AG04450 (cell line): ENCODE data around the gene C1orf159. TPM values are rescaled to one million over a fixed set of nuclear protein-coding genes. Genes with fewer than 3 reads are reported as not detected.

Experiments
- CTCF ChIA-PET: fragments of 300-600, 350-600 bp; formaldehyde crosslinking; extraction: SDS; loops from one replicate; lab custom pipeline; 2022; ENCODE audit warnings: antibody characterized with exemption, inconsistent platforms; lab: Charles Lee
- POLR2A ChIA-PET: fragments of 350-600 bp; formaldehyde crosslinking; extraction: SDS; loops from one replicate; lab custom pipeline; 2021; ENCODE audit warnings: antibody characterized with exemption, inconsistent platforms; lab: Yijun Ruan, JAX
- DNase-seq: peaks from one replicate; pipeline ENCODE4 v3.0.0-alpha.2; 2011; ENCODE audit warnings: low read depth, low spot score
- H3K27ac ChIP-seq: one replicate; pipeline ENCODE4 v1.5.1; 2012; ENCODE audit warnings: low read depth, low read length, control low read depth
- H3K27me3 ChIP-seq: one replicate; pipeline ENCODE4 v1.6.0; 2012; ENCODE audit warnings: low read length; ENCODE audit not compliant: control insufficient read depth, insufficient read depth
- H3K4me3 ChIP-seq: 2 replicates; pipeline ENCODE4 v1.5.1; 2011; ENCODE audit warnings: mild to moderate bottlenecking, low read depth, low read length, control low read depth
- H3K9me3 ChIP-seq: 2 replicates; pipeline ENCODE4 v1.5.1; 2012; ENCODE audit warnings: low read length; ENCODE audit not compliant: control insufficient read depth, insufficient read depth
- CTCF ChIP-seq: IDR thresholded peaks from 2 replicates; pipeline ENCODE4 v1.5.1; 2011; ENCODE audit warnings: low read depth, low read length, control low read depth, inconsistent platforms
- polyA plus RNA-seq: library from polyadenylated mRNA; depleted of rRNA; stranded (reverse); fragments of >200 nt; gene quantifications from 2 replicates; pipeline ENCODE4 v1.2.3, GENCODE V29; 2011

C1orf159 gene
- polyA plus RNA-seq, 1 experiment, result 2.3 TPM

- Histone ChIP-seq H3K9me3 (peaks cover 3% of the 10 kb centered on the region; the same call in 1 of the 2 replicates), H3K27ac (no peak overlapping the region), H3K4me3 (no peak overlapping the region), H3K27me3 (no peaks in the 10 kb centered on the region)
- no peak for TF ChIP-seq CTCF
- CTCF ChIA-PET, result interaction anchor here (1.1 kb wide), 1 partner anchor 17 kb away, joined by 3 read pairs; no protein-coding TSS in a partner anchor
- no peak for DNase-seq
- POLR2A ChIA-PET, result no interaction called here
These were observed 74.0 kb downstream of the C1orf159 start for GRCh38 chr1:1041873-1042272.

DNA sequence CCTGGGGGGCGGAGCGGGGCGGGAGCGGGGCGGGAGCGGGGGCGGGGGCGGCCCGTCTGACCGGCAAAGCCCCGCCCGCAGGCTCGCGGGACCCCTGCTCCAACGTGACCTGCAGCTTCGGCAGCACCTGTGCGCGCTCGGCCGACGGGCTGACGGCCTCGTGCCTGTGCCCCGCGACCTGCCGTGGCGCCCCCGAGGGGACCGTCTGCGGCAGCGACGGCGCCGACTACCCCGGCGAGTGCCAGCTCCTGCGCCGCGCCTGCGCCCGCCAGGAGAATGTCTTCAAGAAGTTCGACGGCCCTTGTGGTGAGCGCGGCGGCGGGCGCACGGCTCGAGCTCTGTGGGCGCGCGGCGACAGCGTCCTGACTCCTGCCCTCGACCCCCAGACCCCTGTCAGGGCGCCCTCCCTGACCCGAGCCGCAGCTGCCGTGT, 74.8 kb downstream of the C1orf159 start:
- H3K9me3 ChIP-seq, result peaks cover 3% of the 10 kb centered on the region; the same call in 1 of the 2 replicates
- POLR2A ChIA-PET, result interaction anchor here (0.7 to 1.6 kb wide), 3 partner anchors 10 to 22 kb away, joined by 3 to 4 read pairs (median 3); no protein-coding TSS in a partner anchor
- no peak for TF ChIP-seq CTCF
- H3K27me3 ChIP-seq, result no peaks in the 10 kb centered on the region
- DNase-seq, result no peak
- H3K4me3 ChIP-seq, result no peak overlapping the region
- CTCF ChIA-PET, result interaction anchor here (1.1 kb wide), 1 partner anchor 18 kb away, joined by 3 read pairs; no protein-coding TSS in a partner anchor
- H3K27ac ChIP-seq, result no peak overlapping the region

GRCh38 chr1:1040004-1040991, 75.6 kb downstream of the C1orf159 start:
- ChIA-PET POLR2A (interaction anchor here (0.6 to 1.6 kb wide), 4 partner anchors 9 to 107 kb away, joined by 3 to 4 read pairs (median 4); no protein-coding TSS in a partner anchor), CTCF (interaction anchor here (1.1 to 1.3 kb wide), 3 partner anchors 18 to 56 kb away, joined by 3 to 4 read pairs (median 3); no protein-coding TSS in a partner anchor)
- TF ChIP-seq CTCF, result peak; percentile 21; the same call in 1 of the 2 replicates
- Histone ChIP-seq H3K27ac (no peak overlapping the region), H3K4me3 (peak overlapping the region; percentile 48), H3K9me3 (peaks cover 3% of the 10 kb centered on the region; the same call in 1 of the 2 replicates), H3K27me3 (no peaks in the 10 kb centered on the region)
- DNase-seq, result peak; percentile 66

DNA sequence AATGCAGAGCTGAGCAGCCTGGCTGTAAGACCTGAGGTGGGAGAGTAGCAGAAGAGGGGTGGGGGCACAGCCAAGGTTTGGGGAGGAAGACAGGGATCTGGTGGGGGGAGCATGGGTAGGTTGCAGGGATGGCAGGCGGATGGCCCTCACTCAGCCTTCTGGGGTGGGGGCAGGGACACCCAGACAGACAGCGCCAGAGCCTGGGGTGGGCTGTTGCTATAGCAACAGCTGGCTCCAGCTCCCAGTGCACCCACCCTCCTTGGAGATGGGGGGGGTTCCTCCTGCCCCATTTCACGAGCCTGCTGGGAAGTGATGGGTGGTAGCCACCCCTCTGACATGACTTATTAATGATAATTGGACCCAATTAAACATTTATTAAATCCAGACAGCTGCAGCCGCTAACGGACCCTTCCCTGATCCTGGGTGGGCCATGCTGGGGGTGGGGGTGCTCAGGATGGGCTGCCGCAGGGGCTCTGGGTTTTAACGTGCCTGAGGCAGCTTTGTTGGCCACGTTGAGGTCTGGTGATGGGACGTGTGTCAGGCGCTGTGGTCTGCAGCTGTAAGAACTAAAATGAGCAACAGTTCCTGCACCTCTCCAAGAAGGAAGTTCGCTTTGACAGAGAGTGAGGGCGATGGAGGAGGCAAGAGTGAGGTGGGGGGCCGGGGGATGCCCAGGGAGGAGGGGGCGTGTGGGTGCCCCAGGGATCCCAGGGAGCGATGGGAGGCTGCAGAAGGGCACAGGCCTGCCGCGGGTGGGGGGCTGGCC, 76.6 kb downstream of the C1orf159 start:
- ChIA-PET CTCF (interaction anchor here (1.1 to 1.3 kb wide), 2 partner anchors 24 to 55 kb away, joined by 3 to 4 read pairs; no protein-coding TSS in a partner anchor), POLR2A (interaction anchor here (0.7 to 1.6 kb wide), 4 partner anchors 8 to 200 kb away, joined by 3 to 8 read pairs (median 4); no protein-coding TSS in a partner anchor)
- H3K4me3 ChIP-seq, result no peak overlapping the region
- H3K9me3 ChIP-seq, result peaks cover 3% of the 10 kb centered on the region; the same call in 1 of the 2 replicates
- H3K27ac ChIP-seq, result no peak overlapping the region
- no peaks in the 10 kb centered on the region for H3K27me3 ChIP-seq
- no peak for TF ChIP-seq CTCF
- no peak for DNase-seq
